ENCODE data around the gene SRGAP3. TPM values are rescaled to one million over a fixed set of nuclear protein-coding genes. Genes with fewer than 3 reads are reported as not detected.

The SRGAP3 gene
- total RNA-seq, 4 donors from 2014 or later = 2.4 to 35.5 (median 8.2) TPM

DNA sequence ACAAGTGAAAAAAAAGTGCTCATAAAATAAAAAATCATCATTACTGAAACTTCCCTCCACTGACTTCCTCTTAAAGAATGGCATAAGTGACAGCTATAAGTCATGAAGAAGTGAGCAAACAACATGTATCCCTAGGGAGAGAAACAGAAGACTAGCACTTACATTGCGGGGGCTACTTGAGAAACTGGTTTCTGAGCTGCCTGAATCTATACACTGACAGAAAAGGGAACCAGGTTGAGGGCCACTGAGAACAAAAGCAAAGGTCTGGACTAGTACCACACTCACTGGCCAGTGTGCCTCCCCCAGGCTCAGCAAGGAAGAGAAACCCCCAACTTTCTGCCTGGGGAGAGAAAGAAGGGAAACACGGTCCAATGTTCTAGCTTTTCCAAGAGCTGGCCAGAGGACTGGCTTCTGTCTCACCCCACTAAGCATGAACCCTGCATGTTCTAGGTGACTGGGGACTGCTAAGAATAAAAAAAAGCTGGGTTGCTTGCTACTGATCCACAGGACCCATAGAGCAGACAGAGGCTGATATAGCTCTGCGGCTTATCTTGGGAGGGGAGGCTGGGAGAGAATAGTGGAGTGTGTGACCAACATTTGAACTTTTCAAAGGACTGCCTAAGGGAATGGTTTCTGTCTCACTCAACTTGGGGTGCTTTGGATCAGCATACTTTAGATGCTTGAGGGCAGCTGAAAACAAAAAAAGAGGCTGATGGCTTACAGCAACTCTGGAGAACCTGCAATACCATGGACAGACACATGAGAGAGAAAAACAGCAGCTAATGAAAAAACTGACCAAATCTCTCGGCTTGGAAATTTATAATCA is 294.3 kb downstream of the SRGAP3 start:
- no peaks in the 10 kb centered on the region for H3K4me1 ChIP-seq
- no peaks in the 10 kb centered on the region for H3K36me3 ChIP-seq
- DNase-seq = no peak
- intact Hi-C loops (cut with DNase I; ENCODE audit: low total_unique reads) = no loop called here
- no peaks in the 10 kb centered on the region for H3K9me3 ChIP-seq
- H3K27ac ChIP-seq = no peak overlapping the region
- TF ChIP-seq, protein P1, sequence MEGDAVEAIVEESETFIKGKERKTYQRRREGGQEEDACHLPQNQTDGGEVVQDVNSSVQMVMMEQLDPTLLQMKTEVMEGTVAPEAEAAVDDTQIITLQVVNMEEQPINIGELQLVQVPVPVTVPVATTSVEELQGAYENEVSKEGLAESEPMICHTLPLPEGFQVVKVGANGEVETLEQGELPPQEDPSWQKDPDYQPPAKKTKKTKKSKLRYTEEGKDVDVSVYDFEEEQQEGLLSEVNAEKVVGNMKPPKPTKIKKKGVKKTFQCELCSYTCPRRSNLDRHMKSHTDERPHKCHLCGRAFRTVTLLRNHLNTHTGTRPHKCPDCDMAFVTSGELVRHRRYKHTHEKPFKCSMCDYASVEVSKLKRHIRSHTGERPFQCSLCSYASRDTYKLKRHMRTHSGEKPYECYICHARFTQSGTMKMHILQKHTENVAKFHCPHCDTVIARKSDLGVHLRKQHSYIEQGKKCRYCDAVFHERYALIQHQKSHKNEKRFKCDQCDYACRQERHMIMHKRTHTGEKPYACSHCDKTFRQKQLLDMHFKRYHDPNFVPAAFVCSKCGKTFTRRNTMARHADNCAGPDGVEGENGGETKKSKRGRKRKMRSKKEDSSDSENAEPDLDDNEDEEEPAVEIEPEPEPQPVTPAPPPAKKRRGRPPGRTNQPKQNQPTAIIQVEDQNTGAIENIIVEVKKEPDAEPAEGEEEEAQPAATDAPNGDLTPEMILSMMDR (IDR thresholded peaks at IDR 0.05) = no peak
- no peak for TF ChIP-seq POLR2A (IDR thresholded peaks at IDR 0.05)
- H3K27me3 ChIP-seq = no peaks in the 10 kb centered on the region
- no peak overlapping the region for H3K4me3 ChIP-seq

DNA sequence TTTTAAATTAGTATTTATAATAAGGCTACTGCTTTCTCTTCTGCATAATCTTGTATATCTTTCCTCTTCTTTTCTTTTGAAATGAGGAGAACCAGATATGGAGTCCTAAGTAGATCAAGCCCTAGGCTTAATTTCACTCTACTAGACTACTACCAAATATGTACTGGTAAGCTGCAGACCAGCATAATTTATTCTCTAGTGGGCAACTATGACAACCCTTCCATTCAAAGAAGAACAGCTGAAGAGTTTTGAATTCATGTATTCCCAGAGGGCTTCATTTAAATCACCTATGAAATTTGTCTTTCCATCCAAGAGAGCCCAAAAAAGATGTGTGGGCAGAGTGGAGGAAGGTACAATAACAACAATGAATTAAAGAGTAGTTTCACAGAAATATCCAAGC is 296.1 kb downstream of the SRGAP3 start:
- no peaks in the 10 kb centered on the region for H3K36me3 ChIP-seq
- TF ChIP-seq, protein P1 (IDR thresholded peaks at IDR 0.05) = no peak
- TF ChIP-seq POLR2A (IDR thresholded peaks at IDR 0.05) = no peak
- H3K27ac ChIP-seq = no peak overlapping the region
- DNase-seq = no peak
- no peaks in the 10 kb centered on the region for H3K27me3 ChIP-seq
- no peaks in the 10 kb centered on the region for H3K9me3 ChIP-seq
- H3K4me3 ChIP-seq = no peak overlapping the region
- H3K4me1 ChIP-seq = no peaks in the 10 kb centered on the region
- intact Hi-C loops (cut with DNase I; ENCODE audit: low total_unique reads) = no loop called here

DNA sequence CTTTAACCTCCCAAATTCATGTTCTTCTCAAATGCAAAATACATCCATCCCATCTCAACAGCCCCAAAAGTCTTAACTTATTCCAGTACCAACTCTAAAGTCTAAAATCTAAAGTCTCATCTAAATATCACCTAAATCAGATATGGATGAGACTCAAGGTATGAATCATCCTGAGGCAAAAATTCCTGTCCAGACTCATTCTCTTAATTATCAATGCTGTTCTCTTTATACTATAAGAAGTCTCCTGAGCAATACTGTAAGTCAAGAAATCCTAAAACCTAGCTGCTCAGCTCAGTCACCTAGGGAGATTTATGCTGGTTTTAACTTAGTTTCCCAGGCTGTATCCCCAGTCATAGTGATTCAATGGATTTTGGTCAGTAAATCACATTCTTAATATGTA is 297.3 kb downstream of the SRGAP3 start:
- no peaks in the 10 kb centered on the region for H3K36me3 ChIP-seq
- no peak for DNase-seq
- H3K9me3 ChIP-seq = no peaks in the 10 kb centered on the region
- H3K4me3 ChIP-seq = no peak overlapping the region
- no peak overlapping the region for H3K27ac ChIP-seq
- TF ChIP-seq, protein P1 (IDR thresholded peaks at IDR 0.05) = no peak
- no peak for TF ChIP-seq POLR2A (IDR thresholded peaks at IDR 0.05)
- H3K27me3 ChIP-seq = no peaks in the 10 kb centered on the region
- no peaks in the 10 kb centered on the region for H3K4me1 ChIP-seq
- intact Hi-C loops (cut with DNase I; ENCODE audit: low total_unique reads) = no loop called here

- H3K27me3 ChIP-seq = no peaks in the 10 kb centered on the region
- intact Hi-C loops (cut with DNase I; ENCODE audit: low total_unique reads) = no loop called here
- peaks cover 0 to 6% of the 10 kb centered on the region in 2 donors for H3K9me3 ChIP-seq
- H3K4me1 ChIP-seq = no peaks in the 10 kb centered on the region
- no peaks in the 10 kb centered on the region for H3K36me3 ChIP-seq
- H3K27ac ChIP-seq = no peak overlapping the region
- no peak for DNase-seq
- TF ChIP-seq, protein P1 (IDR thresholded peaks at IDR 0.05) = no peak
- no peak for TF ChIP-seq POLR2A (IDR thresholded peaks at IDR 0.05)
- no peak overlapping the region for H3K4me3 ChIP-seq
Observed at GRCh38 chr3:8945890-8946600, 303.4 kb downstream of the SRGAP3 start.

Data from uterus (tissue), 4 donors.